NCI-H446 (cell line): Measurements from ENCODE around the gene ADAMTS17.
"Not testable (repeated sequence)": the region's sequence is repeated elsewhere in the genome, so short reads cannot be mapped to it uniquely, and the experiment has no call there.

Experiments used
- DNase-seq, 2 experiments: peaks; one replicate each; lab custom pipeline; 2025; lab: John Stamatoyannopoulos, UW

The ADAMTS17 gene

DNA sequence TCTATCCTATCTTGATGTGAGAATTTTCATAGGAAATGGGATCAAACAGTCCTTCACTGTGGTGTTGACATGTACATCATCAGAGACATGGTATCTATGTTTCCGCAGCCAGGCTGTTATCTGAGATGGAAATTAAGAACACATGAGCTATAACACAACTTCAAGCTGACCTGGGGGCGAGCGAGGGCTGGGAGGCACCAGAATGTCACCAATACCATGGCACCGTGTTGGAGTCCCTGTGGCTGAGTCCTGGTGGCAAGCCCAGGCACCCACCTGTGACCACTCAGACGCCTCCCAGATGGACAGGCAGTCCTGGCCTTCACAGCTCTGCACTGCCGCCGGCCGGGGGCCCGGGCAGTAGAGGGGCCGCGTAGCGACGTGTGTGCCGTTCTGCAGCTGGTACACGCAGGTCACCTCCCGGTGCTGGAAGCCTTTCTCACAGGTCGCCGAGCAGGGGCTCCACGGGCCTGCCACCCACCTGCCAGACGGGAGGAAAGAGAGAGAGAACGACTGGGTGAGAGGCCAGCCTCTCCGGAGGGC, 344.6 kb downstream of the ADAMTS17 start:
- no peak for DNase-seq

DNA sequence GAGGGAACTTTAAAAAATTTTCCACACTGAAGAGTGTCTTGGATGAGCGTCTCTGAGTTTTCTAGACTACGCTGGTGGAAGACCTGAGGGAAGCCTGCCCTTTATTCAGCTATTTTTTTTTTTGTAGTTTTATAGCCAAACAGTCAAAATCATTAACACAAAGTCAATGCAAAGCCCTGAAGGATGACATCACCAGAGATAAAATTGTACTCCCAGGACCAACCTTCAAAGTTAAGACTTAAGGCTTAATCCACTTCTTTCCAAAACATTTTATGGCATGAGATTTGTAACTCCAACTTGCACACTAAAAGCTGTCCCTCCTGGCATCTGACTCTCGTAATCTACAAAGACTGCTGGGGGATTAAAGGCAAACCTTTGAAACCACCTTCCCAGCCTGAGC, 345.1 kb downstream of the ADAMTS17 start:
- no peak for DNase-seq

DNA sequence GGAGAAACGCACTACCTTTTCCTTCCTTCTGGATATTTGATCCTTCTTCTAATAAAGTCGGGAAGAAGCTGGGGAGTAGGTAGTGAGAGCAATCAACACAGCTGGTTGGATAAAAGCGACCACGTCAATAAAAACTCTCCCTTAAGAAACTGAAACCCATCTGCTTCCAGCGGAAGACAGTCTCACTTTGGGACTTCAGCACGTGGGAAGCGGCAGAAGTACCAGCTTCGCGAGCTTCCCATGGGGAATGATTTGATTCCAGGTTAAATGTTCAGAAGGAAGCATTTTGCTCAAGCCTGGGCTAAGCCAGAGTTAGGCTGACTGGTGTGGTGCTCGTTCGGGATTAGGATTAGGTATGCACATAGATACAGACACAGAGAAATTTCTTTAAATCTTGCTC, 346.2 kb downstream of the ADAMTS17 start:
- no peak for DNase-seq

DNA sequence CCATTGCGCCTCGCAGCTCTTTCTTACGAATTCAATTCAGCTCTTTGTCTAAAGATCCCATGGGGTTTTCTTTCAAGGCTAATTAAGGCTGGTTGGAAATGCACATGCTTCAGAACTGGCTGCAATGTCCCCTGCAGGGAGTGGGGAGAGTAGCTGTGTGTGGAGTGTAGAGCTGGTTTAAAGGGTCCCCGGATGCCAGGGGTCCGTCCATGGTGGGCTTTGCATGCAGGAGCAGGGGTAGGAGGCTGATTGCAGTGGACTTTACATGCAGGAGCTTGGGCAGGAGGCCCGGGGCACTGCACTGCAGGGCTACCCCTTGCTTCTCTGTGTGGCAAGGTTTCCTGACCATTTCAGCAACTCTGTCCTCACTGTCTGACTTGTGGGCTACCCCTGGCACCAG, 346.9 kb downstream of the ADAMTS17 start:
- no peak for DNase-seq

DNA sequence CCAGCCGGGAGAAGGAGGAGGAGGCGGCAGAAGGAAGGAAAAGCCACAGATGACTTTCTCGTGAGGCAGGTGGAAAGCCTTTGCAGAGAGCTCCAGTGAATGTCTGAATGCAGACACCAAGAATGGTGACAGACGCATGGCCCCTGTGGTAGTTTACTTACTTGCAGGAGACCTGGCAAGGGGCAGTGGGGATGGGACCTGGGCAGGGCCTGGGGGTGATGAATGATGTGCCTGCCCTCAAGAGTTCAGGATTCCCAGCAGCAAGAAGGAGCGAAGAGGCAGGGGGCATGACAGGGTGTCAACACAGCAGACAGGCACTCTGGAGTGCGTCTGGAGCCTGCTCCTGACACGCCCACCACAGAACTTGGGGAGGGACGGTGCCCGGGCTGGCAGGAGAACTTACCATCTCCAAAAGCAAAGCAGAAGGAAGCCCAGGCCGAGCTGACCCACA, 348.1 kb downstream of the ADAMTS17 start:
- no peak for DNase-seq

DNA sequence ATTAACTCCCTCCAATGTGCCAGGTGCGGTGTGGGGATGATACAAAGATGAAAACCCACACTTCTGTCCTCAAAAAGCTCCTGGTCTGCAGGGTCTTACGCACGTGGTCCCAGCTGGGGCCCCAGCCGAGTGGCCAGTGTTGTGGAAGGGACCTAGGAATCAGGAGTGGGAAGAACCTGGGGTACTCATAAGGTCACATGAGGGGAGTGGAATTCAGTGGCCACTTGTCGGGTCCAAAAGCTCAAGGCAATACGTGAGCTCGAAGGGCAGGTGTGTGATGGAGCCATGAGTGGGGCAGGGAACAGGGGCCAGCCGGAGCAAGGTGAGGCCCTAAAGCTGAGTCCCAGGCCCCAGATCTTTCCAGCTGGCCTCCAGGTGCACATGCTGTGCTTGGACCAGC, 348.5 kb downstream of the ADAMTS17 start:
- DNase-seq = no peak

DNA sequence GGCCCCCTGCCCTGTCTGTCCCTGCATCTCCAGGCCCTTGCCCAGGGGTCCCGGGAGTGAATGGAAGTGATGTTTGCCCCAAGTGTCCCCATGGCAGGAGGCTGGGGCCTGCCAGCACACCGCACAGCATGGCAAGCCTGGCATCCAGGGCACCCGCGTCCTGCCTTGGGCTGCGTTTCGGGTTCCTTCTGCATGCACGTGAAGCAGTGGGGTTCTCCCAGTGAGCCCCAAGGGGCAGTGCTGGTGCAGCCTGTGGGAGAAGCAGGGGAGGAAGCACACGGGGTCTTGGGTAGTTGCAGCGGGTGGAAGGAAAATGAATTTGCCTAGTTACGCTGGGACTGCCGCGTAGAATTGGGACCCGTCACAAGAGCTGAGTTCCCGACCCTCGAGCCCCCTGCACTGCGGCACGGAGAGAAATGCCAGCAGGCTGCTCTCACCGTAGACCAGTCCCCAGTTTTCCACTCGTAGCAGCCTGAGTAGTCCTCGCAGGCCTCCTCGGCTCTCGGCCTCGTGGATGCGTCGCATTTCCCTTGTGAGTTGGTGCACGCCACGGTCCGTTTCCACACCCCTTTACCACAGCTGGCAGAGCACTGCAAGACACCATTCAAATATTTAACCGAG, 349.1 kb downstream of the ADAMTS17 start:
- DNase-seq = no peak

DNA sequence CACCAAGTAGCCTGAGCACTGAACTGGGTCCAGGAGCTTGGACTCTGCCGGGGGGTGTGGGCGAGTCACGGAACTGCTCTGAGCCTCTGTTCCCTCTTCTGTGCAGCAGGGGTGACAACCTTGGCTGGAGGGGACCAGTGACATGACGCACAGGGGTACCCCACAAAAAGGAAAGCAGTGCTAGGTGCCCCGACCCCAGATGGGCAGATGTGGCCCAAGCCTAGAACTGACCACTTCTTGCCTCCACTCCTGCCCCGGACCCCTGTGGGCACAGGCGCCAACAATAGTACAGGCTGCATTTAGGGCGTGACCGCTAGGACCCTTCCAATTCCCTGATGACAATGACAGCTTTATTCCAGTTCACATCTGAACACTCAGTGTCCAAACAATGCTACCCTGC, 352.7 kb downstream of the ADAMTS17 start:
- DNase-seq = no peak

DNA sequence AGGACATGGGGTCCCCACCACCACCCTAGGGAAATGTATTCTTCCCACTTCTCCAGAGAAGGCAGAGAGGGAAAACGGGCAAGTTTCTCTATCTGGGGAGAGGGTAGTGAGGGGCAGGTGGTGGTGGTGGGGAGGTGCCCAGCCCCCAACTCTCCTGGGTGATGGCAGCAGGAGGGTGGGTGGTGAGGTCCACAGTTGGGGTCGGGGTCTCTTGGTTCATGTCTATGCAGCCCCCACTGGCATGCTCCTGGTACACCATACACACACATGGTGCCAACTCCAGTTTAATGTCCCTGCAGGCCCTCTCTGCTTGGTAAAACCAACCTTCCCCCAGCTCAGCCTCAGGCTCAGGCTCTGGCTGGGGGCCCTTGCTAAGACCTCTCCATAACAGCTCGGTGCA, 354.1 kb downstream of the ADAMTS17 start:
- DNase-seq = no peak

DNA sequence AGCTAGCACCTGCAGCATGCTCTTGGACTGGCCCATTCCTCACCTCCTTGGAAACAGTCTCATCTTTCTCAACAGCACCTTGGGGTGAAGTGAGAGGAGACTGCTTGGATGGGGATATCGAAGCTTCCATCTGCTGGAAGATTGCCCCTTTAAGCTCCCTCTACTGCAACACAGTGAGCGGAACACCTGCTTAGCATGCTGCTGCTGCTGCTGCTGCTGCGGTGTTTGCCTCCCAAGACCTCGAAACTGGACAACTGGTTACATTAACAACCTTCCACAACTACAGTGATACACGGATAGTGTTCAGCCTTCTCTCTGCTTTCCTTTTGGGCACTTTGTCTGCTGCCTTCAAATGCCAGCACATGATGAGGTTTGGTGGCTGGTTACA, 354.7 kb downstream of the ADAMTS17 start:
- DNase-seq = no peak

DNA sequence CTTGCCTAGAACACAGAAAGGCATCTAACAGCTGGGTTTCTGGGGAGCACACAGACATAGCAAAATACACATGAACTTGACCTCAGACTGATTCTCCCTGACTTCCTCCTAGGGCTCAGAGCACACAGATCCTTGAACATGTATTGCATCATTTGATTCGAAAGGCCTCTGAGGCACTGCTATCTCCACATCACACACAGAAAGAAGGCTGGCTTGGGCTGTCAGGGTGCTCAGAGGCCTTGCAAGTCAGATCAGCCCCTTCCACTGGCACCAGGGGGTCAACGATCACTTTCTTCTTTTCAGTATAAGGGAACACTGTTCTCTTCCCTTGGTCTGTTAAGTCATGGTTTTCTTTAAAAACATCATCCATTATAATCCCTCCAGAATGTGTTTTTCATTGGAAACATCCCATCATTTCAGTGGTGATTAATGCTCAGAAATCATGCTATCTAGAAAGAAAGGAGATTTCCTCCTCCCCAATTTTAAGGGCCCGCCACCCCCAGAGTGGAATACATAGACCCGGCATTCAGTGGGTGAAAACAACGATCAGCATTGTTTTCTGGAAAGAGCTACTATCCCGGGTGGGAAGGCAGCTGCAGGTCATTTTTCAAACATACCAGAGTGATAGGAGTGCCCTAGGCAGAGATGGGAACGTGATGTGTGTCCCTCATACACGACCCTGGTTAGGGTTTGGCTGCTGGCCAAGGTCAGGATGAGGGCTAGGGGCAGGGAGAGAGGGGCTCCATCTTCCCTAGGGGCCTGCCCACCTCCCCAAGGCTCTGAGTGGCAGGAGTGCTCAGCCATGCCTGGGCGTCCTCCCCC, 355.3 kb downstream of the ADAMTS17 start:
- DNase-seq = no peak

DNA sequence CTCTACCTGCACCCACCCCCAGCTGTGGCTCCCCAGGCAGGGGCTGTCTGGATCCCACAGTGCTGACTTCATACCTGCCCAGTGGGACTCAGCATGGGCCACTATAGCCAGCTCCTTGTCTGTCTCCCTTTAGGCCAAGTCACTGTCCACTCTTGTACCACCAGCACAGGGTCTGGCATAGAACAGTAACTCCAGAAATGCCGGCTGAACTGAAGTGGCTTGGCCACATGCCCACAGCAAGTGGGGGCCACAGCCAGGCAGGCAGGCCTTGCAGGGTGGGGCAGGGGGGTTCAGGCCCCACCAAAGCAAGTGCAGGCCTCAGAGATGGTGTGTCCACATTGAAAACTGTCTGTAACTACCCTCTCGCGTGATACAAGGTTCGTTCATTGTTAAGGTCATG, 355.9 kb downstream of the ADAMTS17 start:
- no peak for DNase-seq

DNA sequence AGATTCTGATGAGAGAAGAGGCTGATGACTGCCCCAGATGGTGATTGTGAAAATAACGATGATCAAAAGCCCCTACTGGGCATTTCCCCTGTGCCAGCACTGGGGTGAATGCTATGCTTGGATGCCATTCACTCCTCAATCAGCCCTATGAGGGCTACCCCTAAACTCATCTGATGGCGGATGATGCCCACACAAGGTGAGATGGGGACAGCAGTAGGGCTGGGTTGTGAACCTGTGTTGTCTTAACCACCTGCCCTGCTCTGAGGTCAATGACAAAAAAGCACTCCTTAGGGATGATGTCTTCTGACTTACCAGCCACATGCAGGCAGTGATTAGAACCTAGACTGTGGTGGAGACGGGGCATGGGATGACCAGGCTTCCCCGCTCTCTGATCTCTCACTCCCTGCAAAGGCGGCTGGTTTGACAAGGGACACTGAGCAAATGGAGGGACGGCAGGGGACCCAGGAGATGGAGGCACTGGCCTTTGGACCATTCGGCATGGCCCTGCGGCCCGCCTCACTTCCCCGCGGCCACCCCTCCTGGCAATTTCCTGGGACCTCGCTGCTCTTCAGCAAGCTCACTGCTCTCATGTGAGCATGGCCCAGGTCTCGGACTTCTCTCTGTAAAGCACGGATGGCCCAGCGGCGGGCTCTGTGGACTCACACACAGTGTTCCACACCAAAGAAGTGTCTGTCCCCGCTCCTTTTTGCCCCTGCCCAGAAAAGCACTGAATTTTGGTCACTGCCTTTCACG, 357.1 kb downstream of the ADAMTS17 start:
- DNase-seq = no peak

DNA sequence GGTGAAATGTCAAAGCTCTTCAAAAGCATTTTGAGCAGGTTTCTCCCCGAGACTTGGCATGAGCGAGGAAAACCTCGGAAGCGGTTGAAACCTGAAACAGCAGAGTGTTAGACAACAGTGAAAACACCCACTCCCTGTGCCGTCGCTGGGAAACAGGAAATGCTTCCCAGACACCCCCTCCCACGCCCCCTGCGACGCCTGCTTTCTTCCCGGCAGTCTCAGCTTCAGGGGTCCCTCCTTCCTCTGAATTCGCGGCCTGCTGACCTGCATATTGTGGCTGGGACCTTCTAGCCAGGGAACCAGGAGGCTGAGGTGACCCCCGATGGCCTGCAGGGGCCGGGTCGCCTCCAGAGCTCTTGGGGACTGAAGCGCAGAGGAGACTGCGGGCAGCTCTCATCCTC, 357.9 kb downstream of the ADAMTS17 start:
- no peak for DNase-seq

DNA sequence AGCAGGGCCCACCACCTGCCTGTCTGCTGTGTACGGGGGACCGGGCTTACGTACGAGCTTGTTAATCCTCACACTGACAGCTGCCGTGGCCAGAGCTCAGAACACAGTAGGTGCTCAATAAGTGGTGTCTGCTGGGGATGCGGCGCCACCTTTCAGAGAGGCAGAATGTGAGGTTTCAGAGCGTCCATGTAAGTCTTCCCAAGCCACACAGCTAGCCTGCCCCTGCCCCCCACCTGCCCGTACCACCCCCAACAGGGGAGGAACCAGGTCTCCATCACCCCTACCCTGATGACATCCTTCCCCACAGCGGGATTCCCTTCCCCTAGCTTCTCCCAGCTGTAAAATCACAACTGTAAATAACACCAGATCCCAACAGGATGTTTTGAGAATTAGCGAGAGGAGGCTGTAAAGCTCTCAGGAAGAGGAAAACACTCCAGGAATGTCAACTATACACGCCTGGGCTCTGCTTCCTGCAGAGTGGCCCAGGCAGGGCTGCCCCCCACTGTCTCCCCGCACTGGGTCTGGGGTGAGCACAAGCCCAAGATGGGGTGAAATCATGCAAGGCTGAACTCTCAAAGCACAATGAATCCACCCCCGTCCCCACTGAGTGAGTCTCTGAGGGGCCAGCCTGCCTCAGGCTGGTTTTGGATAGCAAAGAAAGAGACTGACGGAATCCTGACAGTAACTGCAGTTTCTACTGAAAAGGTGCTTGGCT, 358.4 kb downstream of the ADAMTS17 start:
- DNase-seq = no peak

DNA sequence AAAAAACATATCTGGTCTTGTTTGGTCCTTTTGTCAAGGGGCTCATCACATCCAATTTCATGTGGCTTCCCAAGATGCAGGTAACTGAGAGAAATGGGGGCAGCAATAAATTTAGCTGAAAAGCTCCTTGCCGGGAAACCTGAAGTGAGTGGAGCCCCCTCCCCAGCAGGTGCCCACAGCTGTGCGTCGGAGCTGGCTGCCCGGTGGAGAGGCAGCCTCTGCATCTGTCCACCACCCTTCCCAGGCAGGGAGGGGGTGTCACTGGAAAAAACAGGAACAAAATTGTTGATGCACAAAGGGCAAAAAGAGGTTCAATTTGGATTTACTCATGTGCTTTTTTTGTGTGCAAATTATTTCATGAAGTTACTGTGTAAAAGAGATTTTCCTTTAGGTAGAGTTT, 359.1 kb downstream of the ADAMTS17 start:
- DNase-seq = no peak

DNA sequence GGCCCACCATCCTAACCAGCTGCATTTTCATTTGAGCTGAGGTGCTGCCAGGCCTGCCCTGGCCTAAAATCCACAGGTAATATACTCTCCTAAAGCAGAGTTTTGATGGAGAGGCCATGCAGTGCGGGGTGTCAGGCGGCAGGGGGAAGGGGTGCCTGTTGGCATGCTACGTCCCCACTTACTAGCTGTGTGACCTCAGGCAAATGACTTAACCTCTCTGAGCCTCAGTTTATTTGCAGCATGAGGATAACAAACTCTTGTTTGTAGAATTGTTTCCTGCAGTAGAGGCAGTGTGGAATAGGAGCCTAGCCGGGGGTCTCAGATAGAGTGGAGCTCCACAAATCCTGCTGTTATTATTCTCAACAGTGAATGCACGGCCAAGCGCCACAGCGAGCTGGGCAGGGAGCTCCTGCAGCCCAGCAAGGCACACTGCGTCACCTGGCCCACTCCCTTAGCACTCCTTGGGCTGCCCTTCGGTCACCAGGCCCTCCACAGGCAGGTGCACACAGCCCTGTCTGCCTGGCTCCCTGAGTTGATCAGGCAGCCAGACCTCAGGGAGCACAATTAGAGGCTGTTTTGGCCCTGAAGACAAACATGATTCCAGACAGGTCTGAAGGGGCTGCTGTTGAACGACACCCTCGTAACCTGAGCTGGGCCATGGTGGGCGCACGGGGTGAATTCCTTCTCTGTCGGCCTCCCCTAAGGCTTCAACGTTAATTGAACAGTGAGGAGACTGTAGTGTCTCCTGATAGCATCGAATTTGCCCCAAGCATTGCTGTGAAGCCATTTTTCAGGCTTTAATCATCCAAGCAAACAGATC, 359.7 kb downstream of the ADAMTS17 start:
- no peak for DNase-seq

DNA sequence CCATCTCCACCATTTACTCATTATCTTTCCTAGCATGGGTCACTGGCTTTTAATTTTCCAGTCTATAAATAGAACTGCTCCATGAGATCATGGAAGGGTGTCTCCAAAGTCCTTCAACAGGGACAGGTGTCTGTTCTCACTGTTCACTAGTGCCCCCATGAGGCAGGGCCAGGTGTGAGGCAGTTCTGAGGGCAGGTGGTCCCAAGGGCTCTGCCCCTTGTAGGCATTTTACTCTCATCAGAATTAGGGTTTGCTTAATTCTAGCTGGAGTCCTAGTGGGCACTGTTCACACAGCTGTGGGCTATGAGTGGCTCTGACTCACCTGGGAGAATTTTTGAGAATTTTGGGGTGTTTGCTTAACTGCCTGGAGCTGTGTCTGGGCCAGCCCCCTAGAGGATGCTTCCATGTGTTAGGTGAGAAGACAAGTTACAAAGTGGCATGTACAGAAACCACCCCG, 360.6 kb downstream of the ADAMTS17 start:
- DNase-seq = no peak

DNA sequence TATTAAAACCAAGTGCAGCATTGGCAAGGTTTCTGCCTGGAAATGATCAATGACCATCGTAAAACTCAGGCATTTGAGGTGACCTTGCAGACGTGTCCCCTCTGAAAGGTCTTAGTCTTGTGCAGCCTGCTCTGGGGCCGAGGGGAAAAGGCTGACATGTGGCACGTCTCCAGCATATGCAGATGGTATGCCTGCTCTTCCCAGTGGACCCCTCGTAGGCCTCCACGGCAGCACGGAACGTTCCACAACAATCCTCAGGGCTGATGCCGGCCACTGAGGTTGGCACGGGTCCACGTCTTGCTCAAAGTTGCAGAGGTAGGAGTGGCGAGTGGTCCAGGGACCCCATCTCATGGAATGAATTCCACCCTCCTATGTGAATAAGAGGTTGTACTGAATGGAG, 361.0 kb downstream of the ADAMTS17 start:
- DNase-seq = no peak

DNA sequence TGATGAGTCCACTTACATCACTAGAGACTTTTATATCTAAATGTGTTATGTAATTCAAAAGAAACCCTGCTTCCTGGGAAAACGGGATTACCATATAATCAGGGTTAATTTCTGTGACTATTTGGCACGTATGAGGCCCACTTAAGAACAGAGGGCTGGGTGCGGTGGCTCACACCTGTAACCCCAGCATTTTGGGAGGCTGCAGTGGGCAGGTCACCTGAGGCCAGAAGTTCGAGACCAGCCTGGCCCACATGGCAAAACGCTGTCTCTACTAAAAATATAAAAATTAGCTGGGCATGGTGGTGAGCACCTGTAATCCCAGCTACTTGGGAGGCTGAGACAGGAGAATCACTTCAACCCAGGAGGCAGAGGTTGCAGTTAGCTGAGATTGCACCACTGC, 361.9 kb downstream of the ADAMTS17 start:
- not testable (repeated sequence) for DNase-seq

DNA sequence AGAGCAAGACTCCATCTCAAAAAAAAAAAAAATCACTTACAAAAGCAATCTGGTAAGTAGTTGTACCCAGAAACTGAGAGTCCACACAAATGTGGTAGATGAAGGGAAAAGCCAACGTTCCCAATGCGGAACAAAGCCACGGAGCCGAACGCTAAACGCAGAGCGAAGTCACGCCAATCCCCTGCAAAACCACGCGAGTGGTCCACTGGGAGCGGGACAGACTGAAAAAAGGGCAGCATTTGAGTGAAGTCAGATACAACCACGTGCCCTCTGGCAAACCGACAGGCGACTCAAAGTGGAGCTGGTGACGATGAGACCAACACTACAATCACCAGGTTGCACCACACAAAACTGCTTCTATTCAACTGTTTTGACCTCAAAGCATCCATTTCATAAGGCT, 362.4 kb downstream of the ADAMTS17 start:
- no peak for DNase-seq
